DOHH2 (cell line): ENCODE measurements around the gene TCERG1L.

ENCODE experiments used
- H3F3A ChIP-seq: fragments of 200-600 bp; sonication (generic), shearing (Covaris generic); 2 replicates; pipeline ENCODE4 v1.6.0; 2016; ENCODE audit warnings: antibody characterized with exemption, mild to moderate bottlenecking; ENCODE audit not compliant: control insufficient read depth, insufficient read depth
- H3K27ac ChIP-seq: fragments of 200-600 bp; sonication (generic); 2 replicates; pipeline ENCODE4 v1.5.1; 2014; ENCODE audit warnings: low read depth, mild to moderate bottlenecking, low read length, moderate library complexity
- H3K27me3 ChIP-seq: fragments of 200-600 bp; sonication (generic); 2 replicates; pipeline ENCODE4 v1.6.1; 2014; ENCODE audit warnings: mild to moderate bottlenecking, low read length, mixed read lengths; ENCODE audit not compliant: control insufficient read depth
- H3K36me3 ChIP-seq: fragments of 200-600 bp; sonication (generic); 2 replicates; pipeline ENCODE4 v1.6.1; 2014; ENCODE audit warnings: mild to moderate bottlenecking, low read length, moderate library complexity, mixed read lengths; ENCODE audit not compliant: control insufficient read depth
- H3K4me1 ChIP-seq: fragments of 200-600 bp; sonication (generic); 2 replicates; pipeline ENCODE4 v1.6.1; 2014; ENCODE audit warnings: mild to moderate bottlenecking, low read length, mixed read lengths; ENCODE audit not compliant: control insufficient read depth
- H3K4me2 ChIP-seq: fragments of 200-600 bp; sonication (generic); 2 replicates; pipeline ENCODE4 v1.6.0; 2014; ENCODE audit warnings: mild to moderate bottlenecking, low read length, moderate library complexity
- H3K4me3 ChIP-seq: fragments of 200-600 bp; sonication (generic); 2 replicates; pipeline ENCODE4 v1.5.1; 2014; ENCODE audit warnings: mild to moderate bottlenecking, low read length, mixed read lengths
- H3K79me2 ChIP-seq: fragments of 200-600 bp; sonication (generic); 2 replicates; pipeline ENCODE4 v1.6.1; 2014; ENCODE audit warnings: mild to moderate bottlenecking, low read length, mixed read lengths; ENCODE audit not compliant: control insufficient read depth
- H3K9me2 ChIP-seq: fragments of 200-600 bp; sonication (generic); replicated peaks from 2 replicates; pipeline ENCODE4 v1.6.1; 2014; ENCODE audit warnings: mild to moderate bottlenecking, low read length, mixed read lengths; ENCODE audit not compliant: control insufficient read depth
- H3K9me3 ChIP-seq: fragments of 200-600 bp; sonication (generic); 2 replicates; pipeline ENCODE4 v1.6.1; 2014; ENCODE audit warnings: antibody characterized with exemption, low read length, mixed read lengths; ENCODE audit not compliant: control insufficient read depth, insufficient read depth
- H4K20me1 ChIP-seq: fragments of 200-600 bp; sonication (generic); 2 replicates; pipeline ENCODE4 v1.6.0; 2014; ENCODE audit warnings: low read depth, mild to moderate bottlenecking, antibody characterized with exemption, low read length, moderate library complexity; ENCODE audit not compliant: control insufficient read depth, insufficient read depth
- CTCF ChIP-seq: fragments of 200-600 bp; sonication (generic); IDR thresholded peaks from one replicate; pipeline ENCODE4 v1.5.1; 2014; ENCODE audit warnings: antibody characterized with exemption, mild to moderate bottlenecking, low read depth, low read length; ENCODE audit not compliant: poor library complexity, severe bottlenecking
- EZH2phosphoT487 ChIP-seq: fragments of 200-600 bp; sonication (generic); IDR thresholded peaks from 2 replicates; pipeline ENCODE4 v1.6.1; 2017; ENCODE audit warnings: borderline replicate concordance, mild to moderate bottlenecking, antibody characterized with exemption, low read length, moderate library complexity, mixed read lengths

Gene TCERG1L

GRCh38 chr10:131067690-131068089, 243.8 kb downstream of the TCERG1L start:
- Histone ChIP-seq H3K9me2 (no peaks in the 10 kb centered on the region), H3K9me3 (peaks cover 6% of the 10 kb centered on the region; the same call in 1 of the 2 replicates), H3K4me2 (no peak overlapping the region), H3K4me1 (no peaks in the 10 kb centered on the region), H3F3A (no peaks in the 10 kb centered on the region), H4K20me1 (no peaks in the 10 kb centered on the region), H3K79me2 (no peaks in the 10 kb centered on the region), H3K27ac (no peak overlapping the region), H3K4me3 (no peak overlapping the region), H3K27me3 (no peaks in the 10 kb centered on the region), H3K36me3 (no peaks in the 10 kb centered on the region)
- no peak for TF ChIP-seq EZH2phosphoT487
- TF ChIP-seq CTCF, result no peak

- Histone ChIP-seq H3K4me2 (no peak overlapping the region), H3K79me2 (no peaks in the 10 kb centered on the region), H3K27ac (no peak overlapping the region), H3K27me3 (no peaks in the 10 kb centered on the region), H3K36me3 (no peaks in the 10 kb centered on the region), H4K20me1 (no peaks in the 10 kb centered on the region), H3K4me1 (no peaks in the 10 kb centered on the region), H3K4me3 (no peak overlapping the region), H3K9me3 (no peaks in the 10 kb centered on the region), H3K9me2 (no peaks in the 10 kb centered on the region), H3F3A (no peaks in the 10 kb centered on the region)
- TF ChIP-seq EZH2phosphoT487 (no peak), CTCF (no peak)
Observed at GRCh38 chr10:131065673-131066305, 245.7 kb downstream of the TCERG1L start.

- Histone ChIP-seq H3K9me3 (no peaks in the 10 kb centered on the region), H3K27me3 (no peaks in the 10 kb centered on the region), H3K27ac (no peak overlapping the region), H4K20me1 (no peaks in the 10 kb centered on the region), H3K4me1 (no peaks in the 10 kb centered on the region), H3K9me2 (no peaks in the 10 kb centered on the region), H3K79me2 (no peaks in the 10 kb centered on the region), H3F3A (no peaks in the 10 kb centered on the region), H3K36me3 (no peaks in the 10 kb centered on the region), H3K4me2 (no peak overlapping the region), H3K4me3 (no peak overlapping the region)
- TF ChIP-seq CTCF (no peak), EZH2phosphoT487 (no peak)
Observed at GRCh38 chr10:131063311-131063710, 248.2 kb downstream of the TCERG1L start.
